ENCODE measurements around the gene ZNF19. TPM values are rescaled to one million over a fixed set of nuclear protein-coding genes. Genes with fewer than 3 reads are reported as not detected.
A peak's percentile ranks its signal among the peaks of the same experiment; 100 is the strongest.
"Not testable (repeated sequence)": the region's sequence is repeated elsewhere in the genome, so short reads cannot be mapped to it uniquely, and the experiment has no call there.

ZNF19 gene
- 1 to 10 TPM; 1.7 to 3.5 (median 2.5) TPM for polyA plus RNA-seq (ENCODE audit: insufficient read length in 10 of 10)
- long read RNA-seq, donor 1, result 0 reads
- long read RNA-seq, donor 2, result 0 reads
- long read RNA-seq, donor 3, result 0 reads
- long read RNA-seq, donor 4, result 0 reads
- long read RNA-seq, donor 5, result 0 reads
- long read RNA-seq, donor 6, result 0 reads
- long read RNA-seq, donor 7, result 0 reads
- long read RNA-seq, donor 8, result 0 reads
- long read RNA-seq, donor 9, result 0 reads

DNA sequence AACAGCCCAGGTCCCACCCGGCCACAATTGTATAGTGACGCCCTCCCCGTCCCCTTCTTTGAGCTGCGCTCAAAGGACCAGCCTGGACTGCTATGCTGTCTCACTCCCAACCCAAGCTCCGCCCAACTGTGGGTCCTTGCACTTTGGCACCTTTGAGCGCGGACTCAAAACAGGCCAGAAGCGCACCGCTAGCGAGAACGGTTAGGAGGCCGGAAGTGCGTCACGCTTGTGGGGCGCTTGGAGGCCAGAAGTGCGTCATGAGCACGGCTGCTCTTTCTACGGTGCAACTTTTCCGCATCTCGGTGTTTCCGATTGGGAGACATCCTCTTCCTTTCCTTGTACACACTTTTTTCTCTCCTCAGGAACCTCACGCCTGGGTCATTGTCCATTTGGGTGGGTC lies at the start of gene ZNF19:
ZNF19 (minus strand) TSS at position 203 of the 400 bp plus-strand sequence. CDS start 7,210 bp downstream, outside the sequence.
- DNase-seq, result no peak

DNA sequence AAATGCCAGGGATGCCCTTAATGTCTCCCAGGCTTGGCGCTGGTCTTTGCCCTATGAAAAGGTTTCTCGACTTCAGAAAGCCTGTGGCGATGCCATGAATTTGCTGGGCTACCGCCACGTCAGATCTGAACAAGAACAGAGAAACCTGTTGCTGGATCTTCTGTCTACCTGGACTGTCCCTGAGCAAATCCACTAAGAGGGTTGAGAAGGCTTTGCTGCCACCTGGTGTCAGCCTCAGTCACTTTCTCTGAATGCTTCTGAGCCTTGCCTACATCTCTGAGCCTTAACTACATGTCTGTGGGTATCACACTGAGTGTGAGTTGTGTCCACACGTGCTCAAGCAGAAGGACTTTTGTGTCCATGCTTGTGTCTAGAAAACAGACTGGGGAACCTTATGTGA lies 48.5 kb upstream of the ZNF19 start:
- DNase-seq, result peak in 1 of 3 donors; percentile 22

DNA sequence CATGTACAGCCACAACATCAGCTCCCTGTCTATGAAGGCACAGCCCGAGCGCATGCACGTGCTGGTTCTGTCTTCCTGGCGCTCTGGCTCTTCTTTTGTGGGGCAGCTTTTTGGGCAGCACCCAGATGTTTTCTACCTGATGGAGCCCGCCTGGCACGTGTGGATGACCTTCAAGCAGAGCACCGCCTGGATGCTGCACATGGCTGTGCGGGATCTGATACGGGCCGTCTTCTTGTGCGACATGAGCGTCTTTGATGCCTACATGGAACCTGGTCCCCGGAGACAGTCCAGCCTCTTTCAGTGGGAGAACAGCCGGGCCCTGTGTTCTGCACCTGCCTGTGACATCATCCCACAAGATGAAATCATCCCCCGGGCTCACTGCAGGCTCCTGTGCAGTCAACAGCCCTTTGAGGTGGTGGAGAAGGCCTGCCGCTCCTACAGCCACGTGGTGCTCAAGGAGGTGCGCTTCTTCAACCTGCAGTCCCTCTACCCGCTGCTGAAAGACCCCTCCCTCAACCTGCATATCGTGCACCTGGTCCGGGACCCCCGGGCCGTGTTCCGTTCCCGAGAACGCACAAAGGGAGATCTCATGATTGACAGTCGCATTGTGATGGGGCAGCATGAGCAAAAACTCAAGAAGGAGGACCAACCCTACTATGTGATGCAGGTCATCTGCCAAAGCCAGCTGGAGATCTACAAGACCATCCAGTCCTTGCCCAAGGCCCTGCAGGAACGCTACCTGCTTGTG lies 47.8 kb upstream of the ZNF19 start:
- DNase-seq, result no peak

DNA sequence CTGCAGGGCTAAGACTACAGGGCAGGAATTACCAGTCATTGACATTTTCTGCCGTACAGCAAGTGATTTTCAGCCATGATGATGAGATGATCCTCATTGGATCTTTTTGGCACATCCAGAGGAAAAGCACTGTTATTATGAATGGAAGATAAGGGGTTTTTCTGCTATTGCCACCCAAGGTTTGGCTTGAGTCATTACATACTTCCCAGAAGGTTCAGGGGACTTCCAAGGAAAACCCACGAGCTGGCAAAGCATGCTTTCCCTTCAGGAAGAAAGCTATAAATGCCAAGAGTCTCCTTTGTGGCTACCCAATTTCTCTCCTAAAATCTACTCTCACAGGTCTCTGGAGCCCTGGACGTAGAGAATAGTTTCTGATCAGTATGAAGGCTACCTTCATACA lies 43.2 kb upstream of the ZNF19 start:
- DNase-seq, result no peak

DNA sequence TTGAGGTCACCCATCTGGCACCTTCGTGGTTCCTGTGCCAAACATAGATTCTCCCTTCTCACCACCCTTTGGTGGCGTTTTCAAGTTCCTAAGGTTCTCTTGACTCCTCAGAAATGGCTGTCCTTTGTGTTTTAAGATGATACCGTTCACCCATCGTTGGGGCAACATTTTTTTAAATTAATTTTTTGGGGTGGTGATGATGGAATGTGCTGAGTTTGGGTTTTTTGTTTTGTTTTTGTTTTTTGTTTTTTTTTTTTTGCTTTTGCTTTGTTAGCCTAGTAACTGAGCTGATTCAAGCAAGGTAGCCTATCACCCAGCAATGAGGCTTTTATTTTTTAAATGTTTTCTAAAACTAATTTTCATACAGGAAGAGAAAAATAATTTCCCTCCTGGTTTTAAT lies 39.7 kb upstream of the ZNF19 start:
- DNase-seq, result no peak

DNA sequence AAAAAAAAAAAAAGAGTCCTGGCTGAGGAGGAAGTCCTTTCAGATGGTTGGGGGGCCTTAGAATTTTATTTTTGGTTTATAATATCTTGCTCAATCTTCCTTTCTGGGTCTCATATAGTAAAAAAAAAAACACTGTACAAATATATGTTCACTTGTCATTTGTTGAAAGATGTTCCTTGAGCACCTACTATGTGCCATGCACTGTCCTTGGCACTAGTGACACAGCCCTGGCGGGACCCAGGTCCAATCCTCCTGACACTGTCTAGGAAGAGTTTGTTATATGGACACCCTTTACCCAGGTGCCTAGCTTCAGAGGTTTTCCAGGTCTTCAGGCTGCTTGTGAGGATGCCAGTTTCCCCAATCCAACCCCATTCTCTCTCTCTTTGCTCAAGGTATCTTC lies 39.1 kb upstream of the ZNF19 start:
- no peak for DNase-seq

DNA sequence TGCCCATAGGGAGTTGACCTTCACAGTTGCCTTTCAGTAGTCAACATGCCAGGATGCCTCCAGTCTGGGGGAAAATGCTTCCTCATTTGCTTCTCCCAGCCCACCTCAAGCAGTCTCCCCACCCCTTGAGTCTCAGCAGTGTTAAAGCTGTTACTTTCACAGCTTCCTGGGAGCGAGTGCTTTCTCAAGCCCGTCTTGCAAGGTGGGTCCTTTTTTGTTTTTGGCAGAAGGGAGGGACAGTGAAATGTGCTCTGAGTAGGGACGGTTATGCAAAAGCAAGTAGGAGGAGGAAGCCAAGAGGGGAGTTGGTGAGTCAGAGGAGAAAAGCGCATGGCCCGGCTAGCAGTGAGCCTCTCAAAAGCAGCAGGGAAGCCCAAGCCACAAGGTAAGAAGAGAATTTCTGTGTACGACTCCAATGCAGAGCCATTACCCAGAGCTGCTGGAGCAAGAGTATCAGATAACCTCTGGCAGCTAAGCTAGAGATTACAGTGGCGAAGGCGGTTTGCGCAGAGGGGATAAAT lies 37.0 kb upstream of the ZNF19 start, which contains the start of gene CHST4:
CHST4 (plus strand) TSS at position 316 of the 521 bp plus-strand sequence. CDS start 10,252 bp downstream, outside the sequence.
- DNase-seq, result peak in 2 of 3 donors; percentile 7 to 25

DNA sequence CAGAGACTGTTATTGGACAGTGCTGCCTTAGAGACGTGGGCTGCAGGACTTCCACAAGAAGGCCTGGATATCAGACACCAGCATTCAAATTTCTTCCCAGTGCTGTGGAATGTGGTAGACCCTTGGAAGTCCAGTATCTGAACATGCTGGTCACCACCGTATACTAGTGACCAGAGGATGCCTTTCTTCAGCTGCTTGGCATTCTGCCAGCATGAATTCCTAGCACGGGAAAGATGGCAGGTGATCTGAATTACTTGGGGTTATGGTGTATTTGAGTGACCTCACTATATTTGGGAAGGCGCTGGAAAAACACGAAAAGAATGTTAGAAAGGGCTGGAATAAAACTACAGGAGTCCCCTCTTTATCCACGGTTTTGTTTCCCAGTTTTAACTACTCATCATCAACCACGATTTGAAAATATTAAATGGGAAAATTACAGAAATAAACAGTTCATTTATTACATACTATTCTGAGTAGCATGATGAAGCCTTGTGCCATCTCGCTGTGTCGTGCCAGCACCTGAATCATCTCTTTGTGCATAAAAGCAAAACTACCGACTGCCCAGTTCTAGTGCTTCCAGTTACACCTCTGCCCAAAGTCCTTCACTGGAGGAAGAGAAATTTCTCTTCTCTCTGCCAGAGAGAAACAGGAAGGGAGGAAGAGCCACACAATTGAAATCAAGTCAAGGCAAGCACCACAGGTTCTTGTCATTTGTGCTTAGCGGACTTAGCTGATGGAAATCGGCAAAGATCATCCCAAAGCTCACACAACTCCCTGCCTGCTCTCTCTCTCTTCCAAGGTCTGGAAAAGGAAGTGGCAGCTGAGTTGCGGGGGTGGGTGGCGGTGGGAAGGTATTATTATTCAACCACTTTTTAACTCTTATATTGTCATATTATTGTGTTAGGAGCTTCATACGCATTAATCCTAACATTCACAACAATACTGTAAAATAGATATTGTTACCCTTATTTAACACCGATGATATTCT lies 35.7 kb upstream of the ZNF19 start:
- DNase-seq, result no peak

DNA sequence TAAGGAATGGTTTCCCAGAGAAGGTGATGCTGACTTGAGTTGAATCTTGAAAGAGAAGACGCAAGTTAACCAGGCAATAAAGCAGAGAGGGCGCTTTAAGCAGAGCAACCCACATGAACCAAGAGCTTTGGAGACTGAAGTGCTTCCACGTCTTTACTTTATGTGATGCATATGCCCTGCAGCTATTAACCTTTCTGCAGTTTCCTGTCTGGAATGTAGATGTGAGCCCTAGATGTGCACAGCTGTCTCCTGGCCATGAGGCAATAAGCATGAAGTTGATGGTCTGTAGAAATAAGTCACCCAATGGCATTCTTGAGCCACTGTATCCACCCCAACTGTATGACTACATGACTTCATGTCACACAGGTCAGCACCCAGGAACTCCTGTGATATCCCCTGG lies 31.4 kb upstream of the ZNF19 start:
- DNase-seq, result no peak

DNA sequence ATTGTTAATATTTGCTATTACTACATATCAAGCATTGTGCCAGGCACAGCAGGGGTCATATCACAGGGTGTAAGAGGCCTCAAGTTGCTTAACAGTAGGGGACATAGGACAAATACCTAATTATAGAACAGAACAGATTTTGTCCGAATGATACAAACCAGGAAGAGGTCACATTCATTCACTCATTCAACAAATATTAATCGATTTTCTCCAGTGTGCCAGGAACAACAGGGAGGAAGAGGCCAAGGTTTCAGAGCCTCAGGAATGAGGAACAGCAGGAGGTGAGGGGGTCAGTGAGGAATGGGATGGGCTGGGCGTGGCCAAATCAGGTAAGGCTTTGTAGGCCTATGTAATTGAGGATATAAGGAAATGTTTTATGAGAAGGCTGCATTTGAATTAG lies 25.9 kb upstream of the ZNF19 start:
- no peak for DNase-seq

DNA sequence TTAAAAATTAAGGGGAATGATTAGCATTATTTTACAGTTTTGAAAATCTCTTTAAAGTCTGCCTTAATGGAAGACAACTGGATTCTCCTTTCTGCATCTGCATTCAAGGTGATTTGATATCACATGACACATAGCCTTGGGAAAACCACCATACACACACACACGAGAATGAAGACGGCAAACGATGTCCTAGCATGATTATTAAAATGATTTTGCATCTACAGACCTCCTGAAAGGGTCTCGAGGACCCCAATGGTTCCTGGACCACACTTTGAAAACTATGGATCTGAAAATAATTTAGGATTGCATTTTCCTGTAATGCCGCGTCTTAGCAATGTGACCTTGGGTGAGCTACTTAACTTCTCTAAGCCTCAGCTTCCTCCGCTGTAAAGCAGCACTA lies 25.4 kb upstream of the ZNF19 start:
- no peak for DNase-seq

DNA sequence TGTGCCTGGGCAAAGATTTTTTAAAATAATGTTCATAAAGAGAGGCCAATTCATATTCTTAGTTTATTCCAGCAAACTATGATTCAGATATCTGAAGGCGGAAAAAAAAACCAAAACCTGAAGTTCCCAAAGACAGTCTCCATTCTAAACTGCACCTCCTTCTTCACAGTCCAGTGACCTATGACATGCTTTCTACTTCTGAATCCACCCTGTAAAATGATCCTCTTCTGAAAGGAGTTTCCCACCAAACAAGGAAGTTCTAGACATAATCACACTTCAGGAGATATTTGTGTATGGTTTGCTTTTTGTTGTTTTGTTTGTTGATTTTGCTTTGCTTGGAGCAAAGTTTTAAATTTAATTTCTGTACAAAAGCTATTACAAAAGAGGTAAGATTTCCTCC lies 24.2 kb upstream of the ZNF19 start:
- DNase-seq, result no peak

DNA sequence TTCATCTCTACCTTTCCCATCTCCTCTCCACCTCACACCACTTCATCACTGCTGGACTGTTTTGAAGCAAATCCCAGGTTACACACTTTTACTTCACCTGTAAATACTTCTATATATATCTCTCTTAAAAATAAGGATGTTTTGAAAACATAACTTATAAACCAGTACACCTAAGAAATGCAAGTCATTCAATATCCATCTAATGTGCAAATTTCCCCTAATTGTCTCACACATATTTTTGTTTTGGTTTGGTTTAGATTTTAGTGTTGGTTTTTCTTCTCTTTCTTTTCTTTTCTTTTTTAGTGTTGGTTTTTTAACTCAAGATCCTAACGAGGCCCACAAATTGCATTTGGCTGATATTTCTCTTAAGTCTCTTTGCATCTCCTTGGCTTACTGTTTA lies 17.9 kb upstream of the ZNF19 start:
- no peak for DNase-seq

DNA sequence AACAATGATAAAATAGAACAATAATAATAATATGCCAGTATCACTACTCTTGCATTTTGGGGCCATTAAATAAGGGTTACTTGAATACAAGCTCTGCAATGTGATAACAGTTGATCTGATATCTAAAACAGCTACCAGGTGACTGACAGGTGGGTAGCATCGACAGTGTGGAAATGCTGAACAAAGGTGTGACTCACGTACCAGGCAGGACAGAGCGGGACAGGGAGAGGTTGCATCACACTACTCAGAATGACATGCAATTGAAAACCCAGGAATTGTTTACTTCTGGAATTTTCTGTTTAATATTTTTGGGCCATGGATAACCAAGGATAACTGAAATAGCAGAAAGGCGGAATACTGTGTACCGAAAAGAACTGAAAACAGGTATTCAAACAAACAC lies 15.8 kb upstream of the ZNF19 start:
- no peak for DNase-seq

DNA sequence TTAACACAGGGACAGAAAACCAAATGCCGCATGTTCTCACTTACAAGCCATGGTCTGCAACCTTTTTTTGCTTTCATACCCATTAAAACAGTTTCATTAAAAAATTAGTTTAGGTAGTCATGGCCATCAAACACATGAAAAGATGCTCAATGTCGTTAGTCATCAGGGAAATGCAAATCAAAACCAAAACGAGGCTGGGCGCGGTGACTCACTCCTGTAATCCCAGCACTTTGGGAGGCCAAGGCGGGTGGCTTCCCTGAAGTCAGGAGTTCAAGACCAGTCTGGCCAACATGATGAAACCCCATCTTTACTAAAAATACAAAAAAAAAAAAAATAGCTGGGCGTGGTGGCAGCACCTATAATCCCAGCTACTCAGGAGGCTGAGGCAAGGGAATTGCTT lies 14.9 kb upstream of the ZNF19 start:
- not testable (repeated sequence) for DNase-seq

DNA sequence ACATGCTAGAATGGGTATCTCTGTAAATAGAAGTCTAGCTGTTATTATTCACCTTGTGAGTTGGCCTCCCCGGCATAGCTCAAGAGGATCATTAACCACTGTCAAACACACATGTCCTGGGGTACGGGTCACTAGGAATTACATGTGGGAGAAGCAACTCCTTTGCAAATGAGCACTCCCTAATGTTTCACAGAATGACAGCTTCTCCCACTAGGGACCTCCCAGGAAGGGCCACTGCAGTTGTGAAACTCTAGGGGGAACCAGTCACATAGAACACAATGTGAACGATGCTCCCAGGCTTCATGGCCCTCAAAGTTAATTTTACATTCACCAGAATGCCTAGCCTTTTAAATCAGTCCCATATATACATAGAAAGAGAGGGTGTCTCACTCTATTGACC lies 12.4 kb upstream of the ZNF19 start:
- DNase-seq, result no peak

DNA sequence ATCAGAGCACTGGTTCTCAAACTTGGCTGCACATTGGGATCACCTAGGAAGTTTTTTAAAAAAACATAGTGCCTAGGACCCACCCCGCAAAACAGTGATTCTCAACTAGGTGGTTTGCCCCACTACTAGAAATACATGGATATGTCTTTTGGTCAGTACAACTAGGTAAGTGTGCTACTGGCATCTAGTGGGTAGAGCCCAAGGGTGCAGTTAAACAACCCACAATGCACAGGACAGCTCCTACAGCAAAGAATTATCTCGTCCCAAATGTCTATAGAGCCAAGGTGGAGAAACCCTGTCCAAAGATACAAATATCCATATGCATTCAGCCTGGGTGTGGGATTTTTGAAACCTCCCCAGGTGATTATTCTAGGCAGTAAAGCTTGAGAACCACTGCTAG lies 11.8 kb upstream of the ZNF19 start:
- no peak for DNase-seq

DNA sequence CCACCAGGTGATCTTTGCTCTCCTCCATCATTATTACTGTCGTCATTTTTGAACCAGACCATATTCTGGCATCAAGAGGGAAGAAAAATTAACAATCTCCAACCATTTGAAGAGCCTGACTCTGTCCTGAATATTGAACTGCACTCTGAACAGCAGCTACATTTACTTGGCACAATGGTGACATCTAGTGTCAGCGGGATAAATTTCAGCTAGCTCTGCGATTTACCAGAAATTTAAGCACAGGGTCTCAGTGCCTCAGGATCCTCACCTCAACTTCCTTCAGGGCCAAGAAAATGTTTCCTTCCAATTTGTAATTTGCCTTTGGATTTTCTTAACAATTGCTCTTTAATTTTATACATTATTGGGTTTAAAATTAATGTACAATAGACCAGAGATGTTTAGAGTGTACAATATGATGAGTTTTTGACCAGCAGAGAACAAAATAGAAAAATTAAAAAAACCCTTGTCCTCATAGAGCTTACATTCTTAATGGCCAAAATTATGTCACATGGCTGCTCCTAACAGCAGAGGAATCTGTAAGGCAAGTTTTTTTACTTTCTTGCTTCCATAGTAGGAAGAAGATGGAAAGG lies 10.7 kb upstream of the ZNF19 start:
- peak; percentile 45 to 61 (median 58) for DNase-seq

DNA sequence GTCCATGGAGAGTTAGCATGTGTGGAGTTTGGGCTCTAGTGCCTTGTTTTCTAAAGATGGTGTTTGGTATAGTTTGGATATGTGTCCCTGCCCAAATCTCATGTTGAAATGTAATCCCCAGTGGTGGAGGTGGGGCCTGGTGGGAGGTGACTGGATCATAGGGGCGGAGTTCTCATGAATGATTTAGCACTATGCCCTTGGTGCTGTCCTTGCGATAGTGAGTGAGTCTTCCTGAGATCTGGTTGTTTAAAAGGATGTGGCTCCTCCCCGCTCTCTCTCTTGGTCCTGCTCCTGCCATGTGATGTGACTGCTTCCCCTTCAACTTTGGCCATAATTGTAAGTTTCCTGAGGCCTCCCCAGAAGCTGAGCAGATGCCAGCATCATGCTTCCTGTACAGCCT lies 8.9 kb upstream of the ZNF19 start:
- no peak for DNase-seq

DNA sequence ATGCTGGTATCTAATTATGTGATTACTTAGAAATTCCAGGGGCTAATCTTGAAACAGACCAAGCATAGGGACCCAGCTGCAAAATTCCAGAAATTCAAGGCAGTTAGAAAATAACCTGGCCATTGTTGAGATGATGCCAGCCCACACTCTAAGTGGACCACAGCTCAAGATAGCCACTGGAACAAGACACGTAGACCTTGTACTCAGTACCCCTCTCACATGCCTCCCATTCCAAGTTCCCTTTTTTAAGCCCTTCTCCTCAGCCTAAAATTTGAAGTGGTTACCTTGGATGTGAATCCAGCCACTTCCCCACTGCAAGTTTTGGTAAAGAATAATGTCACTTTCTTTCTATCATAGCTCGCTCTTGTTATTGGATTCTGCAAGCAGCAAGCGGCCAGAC lies 4.1 kb upstream of the ZNF19 start:
- DNase-seq, result no peak

DNA sequence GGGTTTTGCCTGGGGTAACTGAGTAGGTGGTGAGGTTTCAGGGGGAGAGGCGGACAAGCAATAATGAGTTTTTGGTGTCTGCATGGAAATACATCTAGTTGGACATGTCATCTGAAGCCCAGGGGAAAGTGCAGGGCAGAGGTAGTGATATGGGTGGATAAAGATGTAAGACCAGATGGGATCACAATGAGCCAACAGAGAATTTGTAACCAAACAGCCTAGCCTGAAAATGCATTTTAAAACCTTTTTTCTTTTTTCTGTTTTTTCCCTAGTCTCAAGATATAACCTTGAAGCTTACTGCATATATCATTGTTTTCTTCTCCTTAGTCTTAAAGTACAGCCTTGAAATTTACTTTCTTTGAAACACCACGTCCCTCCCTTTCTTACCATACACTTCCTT lies 3.7 kb upstream of the ZNF19 start:
- DNase-seq, result no peak

DNA sequence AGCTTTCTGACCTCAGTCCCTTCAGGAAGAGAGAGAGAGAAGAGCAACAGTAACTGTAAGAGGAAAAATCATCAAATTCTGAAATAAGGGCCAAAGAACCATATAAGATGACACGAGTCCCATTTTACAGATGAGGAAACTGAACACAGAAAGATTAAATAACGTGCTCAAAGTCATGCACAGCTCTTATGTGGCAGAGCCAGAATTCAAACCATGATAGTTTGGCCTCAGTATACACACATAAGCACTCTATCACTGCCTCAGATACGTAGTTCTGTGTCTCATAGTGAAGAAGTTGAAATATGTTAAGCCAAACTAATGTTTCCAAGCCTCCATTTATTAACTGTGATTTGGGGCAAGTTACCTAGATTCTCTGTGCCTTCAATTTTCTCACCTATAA lies 1.9 kb upstream of the ZNF19 start:
- DNase-seq, result no peak
